ENCODE results near the gene FIG4. TPM values are rescaled to one million over a fixed set of nuclear protein-coding genes. Genes with fewer than 3 reads are reported as not detected.
"Not testable (repeated sequence)": the region's sequence is repeated elsewhere in the genome, so short reads cannot be mapped to it uniquely, and the experiment has no call there.

FIG4 gene
- total RNA-seq, 1 experiment from 2014 or later = 19.0 TPM

GRCh38 chr6:109853951-109854350, 162.9 kb downstream of the FIG4 start:
- DNase-seq = no peak
- H3K4me3 ChIP-seq (ENCODE audit: insufficient read depth, low read depth, low read length) = no peak overlapping the region

GRCh38 chr6:109854541-109855308, 163.6 kb downstream of the FIG4 start:
- Histone ChIP-seq H3K27me3 (ENCODE audit: control insufficient read depth, insufficient read depth, low read length) (no peaks in the 10 kb centered on the region), H3K4me3 (ENCODE audit: insufficient read depth, low read depth, low read length) (no peak overlapping the region), H3K36me3 (replicated peaks; ENCODE audit: control insufficient read depth, insufficient read depth, low read length) (no peaks in the 10 kb centered on the region)
- DNase-seq = peak; percentile 55

More at GRCh38 chr6:109853951-109854350, 162.9 kb downstream of the FIG4 start:
- Histone ChIP-seq H3K36me3 (replicated peaks; ENCODE audit: control insufficient read depth, insufficient read depth, low read length) (no peaks in the 10 kb centered on the region), H3K27me3 (ENCODE audit: control insufficient read depth, insufficient read depth, low read length) (no peaks in the 10 kb centered on the region)

- not testable (repeated sequence) for DNase-seq; H3K4me3 ChIP-seq (ENCODE audit: insufficient read depth, low read depth, low read length); H3K36me3 ChIP-seq (replicated peaks; ENCODE audit: control insufficient read depth, insufficient read depth, low read length); H3K27me3 ChIP-seq (ENCODE audit: control insufficient read depth, insufficient read depth, low read length)
Measured at GRCh38 chr6:109855476-109856040, 164.5 kb downstream of the FIG4 start.

GRCh38 chr6:109861946-109862345, 170.8 kb downstream of the FIG4 start:
- Histone ChIP-seq H3K36me3 (replicated peaks; ENCODE audit: control insufficient read depth, insufficient read depth, low read length) (no peaks in the 10 kb centered on the region), H3K27me3 (ENCODE audit: control insufficient read depth, insufficient read depth, low read length) (no peaks in the 10 kb centered on the region), H3K4me3 (ENCODE audit: insufficient read depth, low read depth, low read length) (no peak overlapping the region)
- DNase-seq = no peak

GRCh38 chr6:109864050-109864449, 173.0 kb downstream of the FIG4 start:
- H3K36me3 ChIP-seq (replicated peaks; ENCODE audit: control insufficient read depth, insufficient read depth, low read length) = no peaks in the 10 kb centered on the region
- no peak overlapping the region for H3K4me3 ChIP-seq (ENCODE audit: insufficient read depth, low read depth, low read length)
- no peak for DNase-seq
- H3K27me3 ChIP-seq (ENCODE audit: control insufficient read depth, insufficient read depth, low read length) = no peaks in the 10 kb centered on the region

GRCh38 chr6:109865968-109866367, 174.9 kb downstream of the FIG4 start:
- DNase-seq = peak; percentile 47
- H3K4me3 ChIP-seq (ENCODE audit: insufficient read depth, low read depth, low read length) = no peak overlapping the region
- H3K27me3 ChIP-seq (ENCODE audit: control insufficient read depth, insufficient read depth, low read length) = no peaks in the 10 kb centered on the region
- H3K36me3 ChIP-seq (replicated peaks; ENCODE audit: control insufficient read depth, insufficient read depth, low read length) = no peaks in the 10 kb centered on the region

GRCh38 chr6:109867009-109867969, 176.2 kb downstream of the FIG4 start:
- no peak for DNase-seq
- H3K36me3 ChIP-seq (replicated peaks; ENCODE audit: control insufficient read depth, insufficient read depth, low read length) = no peaks in the 10 kb centered on the region
- H3K4me3 ChIP-seq (ENCODE audit: insufficient read depth, low read depth, low read length) = no peak overlapping the region
- no peaks in the 10 kb centered on the region for H3K27me3 ChIP-seq (ENCODE audit: control insufficient read depth, insufficient read depth, low read length)

GRCh38 chr6:109867970-109868358, 176.9 kb downstream of the FIG4 start:
- H3K36me3 ChIP-seq (replicated peaks; ENCODE audit: control insufficient read depth, insufficient read depth, low read length) = no peaks in the 10 kb centered on the region
- no peak for DNase-seq
- H3K27me3 ChIP-seq (ENCODE audit: control insufficient read depth, insufficient read depth, low read length) = no peaks in the 10 kb centered on the region
- no peak overlapping the region for H3K4me3 ChIP-seq (ENCODE audit: insufficient read depth, low read depth, low read length)

GRCh38 chr6:109869398-109870088, 178.4 kb downstream of the FIG4 start:
- not testable (repeated sequence) for H3K4me3 ChIP-seq (ENCODE audit: insufficient read depth, low read depth, low read length); H3K36me3 ChIP-seq (replicated peaks; ENCODE audit: control insufficient read depth, insufficient read depth, low read length); H3K27me3 ChIP-seq (ENCODE audit: control insufficient read depth, insufficient read depth, low read length)
- peak; percentile 16 for DNase-seq

GRCh38 chr6:109870089-109870410, 179.0 kb downstream of the FIG4 start:
- Histone ChIP-seq H3K36me3 (replicated peaks; ENCODE audit: control insufficient read depth, insufficient read depth, low read length) (no peaks in the 10 kb centered on the region), H3K4me3 (ENCODE audit: insufficient read depth, low read depth, low read length) (no peak overlapping the region), H3K27me3 (ENCODE audit: control insufficient read depth, insufficient read depth, low read length) (no peaks in the 10 kb centered on the region)
- no peak for DNase-seq

GRCh38 chr6:109872549-109872948, 181.5 kb downstream of the FIG4 start:
- H3K27me3 ChIP-seq (ENCODE audit: control insufficient read depth, insufficient read depth, low read length) = no peaks in the 10 kb centered on the region
- no peak for DNase-seq
- no peak overlapping the region for H3K4me3 ChIP-seq (ENCODE audit: insufficient read depth, low read depth, low read length)
- H3K36me3 ChIP-seq (replicated peaks; ENCODE audit: control insufficient read depth, insufficient read depth, low read length) = no peaks in the 10 kb centered on the region

GRCh38 chr6:109872968-109873545, 182.0 kb downstream of the FIG4 start:
- DNase-seq = no peak
- no peaks in the 10 kb centered on the region for H3K36me3 ChIP-seq (replicated peaks; ENCODE audit: control insufficient read depth, insufficient read depth, low read length)

GRCh38 chr6:109874086-109874485, 183.0 kb downstream of the FIG4 start:
- no peaks in the 10 kb centered on the region for H3K27me3 ChIP-seq (ENCODE audit: control insufficient read depth, insufficient read depth, low read length)
- no peak overlapping the region for H3K4me3 ChIP-seq (ENCODE audit: insufficient read depth, low read depth, low read length)
- no peak for DNase-seq
- no peaks in the 10 kb centered on the region for H3K36me3 ChIP-seq (replicated peaks; ENCODE audit: control insufficient read depth, insufficient read depth, low read length)

More at GRCh38 chr6:109872968-109873545, 182.0 kb downstream of the FIG4 start:
- no peak overlapping the region for H3K4me3 ChIP-seq (ENCODE audit: insufficient read depth, low read depth, low read length)
- no peaks in the 10 kb centered on the region for H3K27me3 ChIP-seq (ENCODE audit: control insufficient read depth, insufficient read depth, low read length)

- DNase-seq = no peak
- Histone ChIP-seq H3K36me3 (replicated peaks; ENCODE audit: control insufficient read depth, insufficient read depth, low read length) (no peaks in the 10 kb centered on the region), H3K27me3 (ENCODE audit: control insufficient read depth, insufficient read depth, low read length) (no peaks in the 10 kb centered on the region), H3K4me3 (ENCODE audit: insufficient read depth, low read depth, low read length) (no peak overlapping the region)
Measured at GRCh38 chr6:109874621-109875020, 183.5 kb downstream of the FIG4 start.

Data from H7 (cell line).